ENCODE results near the gene LIPI.
A peak's percentile ranks its signal among the peaks of the same experiment; 100 is the strongest.
"Not testable (repeated sequence)": the region's sequence is repeated elsewhere in the genome, so short reads cannot be mapped to it uniquely, and the experiment has no call there.

The LIPI gene

GRCh38 chr21:14210738-14211137, at the start of gene LIPI:
LIPI (minus strand) TSS chr21:14210955; CDS start chr21:14210845, 110 bp downstream.
- DNase-seq, result no peak

- no peak for DNase-seq
Observed at GRCh38 chr21:14260174-14260764, 49.5 kb upstream of the LIPI start.

GRCh38 chr21:14259747-14260146, 49.0 kb upstream of the LIPI start:
- peak in 2 of 6 experiments; percentile 13 to 25 for DNase-seq

GRCh38 chr21:14251336-14251735, 40.6 kb upstream of the LIPI start:
- no peak for DNase-seq

GRCh38 chr21:14245711-14246110, 35.0 kb upstream of the LIPI start:
- no peak for DNase-seq

DNA sequence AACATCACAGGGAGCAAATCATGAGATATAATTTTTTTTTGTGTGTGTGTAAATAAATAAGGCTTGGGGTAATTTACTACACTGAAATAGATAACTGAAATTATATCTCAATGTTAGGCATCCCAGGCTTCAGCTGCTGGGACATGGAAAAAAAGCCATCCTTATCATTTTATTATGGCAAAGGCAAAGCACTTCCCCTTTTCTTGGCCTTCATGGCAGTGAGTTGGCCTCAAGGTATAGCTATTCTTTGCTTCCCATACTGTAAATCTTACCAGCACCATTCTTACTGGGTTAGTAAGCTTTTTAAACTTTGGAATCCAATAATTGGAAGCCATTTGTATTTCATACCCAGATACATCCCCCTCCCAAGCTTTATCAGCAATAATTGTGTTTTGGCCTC, 34.2 kb upstream of the LIPI start:
- no peak for DNase-seq

DNA sequence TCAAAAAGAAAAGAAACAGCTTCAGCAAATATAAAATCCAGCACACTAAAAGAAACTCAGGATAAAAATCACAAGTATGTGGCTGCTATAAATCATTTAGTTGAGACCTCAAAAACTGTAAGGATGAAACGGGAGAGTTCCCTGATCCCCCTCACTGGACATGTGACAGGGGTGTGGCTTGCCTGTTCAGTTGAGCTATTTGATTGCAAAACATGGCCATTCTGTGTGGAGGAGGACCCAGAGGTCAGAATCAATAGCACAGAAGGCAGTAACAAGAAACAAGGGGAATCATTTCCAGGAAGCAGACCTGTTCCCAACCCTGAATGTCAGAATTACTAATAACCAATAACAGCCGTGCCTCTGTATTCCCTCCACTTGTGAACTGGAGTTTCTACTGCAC, 33.1 kb upstream of the LIPI start:
- DNase-seq, result no peak

- DNase-seq, result no peak
Observed at GRCh38 chr21:14243461-14243860, 32.7 kb upstream of the LIPI start.

GRCh38 chr21:14241297-14241696, 30.5 kb upstream of the LIPI start:
- peak in 3 of 6 experiments; percentile 4 to 43 (median 27) for DNase-seq

DNA sequence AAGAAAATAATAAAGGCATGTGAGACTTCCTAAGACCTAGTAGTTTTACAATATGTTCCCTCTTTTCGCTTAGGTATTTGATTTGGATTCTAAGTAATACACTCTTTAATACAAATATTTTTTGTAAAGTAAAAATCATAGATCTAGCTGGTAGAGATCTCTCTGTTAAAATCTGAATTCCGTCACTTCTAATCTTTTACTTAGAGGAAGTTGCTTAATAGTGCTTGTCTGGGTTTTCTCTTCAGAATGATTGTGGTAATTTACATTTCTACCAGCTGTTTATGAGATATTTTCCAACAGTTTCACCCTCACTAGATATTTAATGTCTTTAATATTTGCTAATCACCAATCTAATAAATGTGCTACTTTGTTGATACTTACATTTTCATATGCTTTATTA, 28.5 kb upstream of the LIPI start:
- no peak for DNase-seq

- no peak for DNase-seq
Observed at GRCh38 chr21:14236180-14236579, 25.4 kb upstream of the LIPI start.

- no peak for DNase-seq
Observed at GRCh38 chr21:14235101-14235500, 24.3 kb upstream of the LIPI start.

- no peak for DNase-seq
Observed at GRCh38 chr21:14229399-14229798, 18.6 kb upstream of the LIPI start.

DNA sequence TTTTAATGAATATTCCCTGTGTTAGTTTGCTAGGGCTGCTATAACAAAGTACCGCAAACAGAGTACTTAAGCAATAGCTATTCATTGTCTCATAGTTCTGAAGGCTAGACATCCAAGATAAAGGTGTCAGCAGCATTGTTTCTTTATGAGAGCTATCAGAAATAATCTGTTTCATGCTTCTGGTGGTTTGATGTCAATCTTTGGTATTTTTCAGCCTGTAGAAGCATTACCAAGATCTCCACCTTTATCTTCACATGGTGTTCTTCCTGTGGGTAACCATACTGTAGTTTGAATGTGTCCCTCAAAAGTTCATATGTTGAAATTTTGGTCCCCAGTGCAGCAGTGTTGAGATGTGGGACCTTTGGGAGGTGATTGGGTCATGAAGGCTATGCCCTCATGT, 12.6 kb upstream of the LIPI start:
- no peak for DNase-seq

DNA sequence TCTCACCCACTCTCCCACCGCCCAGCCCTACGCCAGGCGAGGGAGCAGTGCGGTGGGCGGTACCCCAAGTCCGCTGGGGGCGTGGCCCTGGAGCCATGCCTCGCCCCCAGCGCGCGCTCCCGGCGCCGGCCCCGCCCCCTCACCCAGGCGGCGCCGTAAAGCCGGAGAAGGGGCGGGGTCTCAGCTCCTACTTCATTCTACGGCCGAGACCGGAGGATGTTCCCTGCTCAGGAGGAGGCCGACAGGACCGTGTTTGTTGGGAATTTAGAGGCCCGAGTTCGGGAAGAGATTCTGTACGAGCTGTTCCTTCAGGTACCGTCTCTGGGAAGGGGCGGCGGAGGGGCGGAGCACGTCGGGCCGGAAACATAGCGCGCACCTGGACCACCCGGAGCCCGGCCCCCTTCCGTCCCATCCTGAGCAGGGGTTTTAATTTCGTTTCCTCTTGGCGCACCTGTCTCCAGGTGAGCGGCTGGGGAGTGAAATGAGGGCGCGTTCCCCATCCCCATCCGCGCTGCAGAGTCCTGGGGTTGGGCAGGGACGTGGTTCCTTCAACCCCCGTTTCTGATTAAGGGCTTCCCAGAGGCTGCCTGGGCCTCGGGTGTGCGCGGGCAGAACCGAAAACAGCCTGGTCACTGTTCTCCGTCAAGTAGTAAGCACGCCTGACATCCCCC, 5.4 kb upstream of the LIPI start, which contains the start of gene RBM11:
Gene RBM11, plus strand, starts transcription at position 187 of the 671 bp plus-strand sequence. Its CDS starts 30 bp downstream, at position 217.
- peak; percentile 74 to 89 (median 78) for DNase-seq

DNA sequence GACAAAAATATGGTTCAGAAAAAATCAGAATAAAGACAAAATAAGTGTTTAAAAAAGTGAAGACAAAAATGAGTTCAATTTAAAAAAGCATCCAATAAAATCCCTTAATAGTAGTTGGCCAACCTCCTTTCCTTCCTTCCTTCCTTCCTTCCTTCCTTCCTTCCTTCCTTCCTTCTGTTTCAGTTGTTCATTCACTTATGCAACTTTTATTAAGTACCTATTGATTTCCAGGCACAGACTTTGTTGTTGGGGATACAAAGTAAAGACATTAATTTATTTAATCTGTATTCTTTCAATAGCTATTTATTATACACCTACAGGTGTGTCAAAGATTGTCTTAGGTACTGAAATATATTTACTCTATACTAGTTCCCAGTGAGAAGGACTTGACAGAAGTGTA, 2.4 kb upstream of the LIPI start:
- no peak for DNase-seq

- DNase-seq, result no peak
Observed at GRCh38 chr21:14206222-14206621, 4.5 kb downstream of the LIPI start.

GRCh38 chr21:14166463-14167223, 44.1 kb downstream of the LIPI start:
- DNase-seq, result not testable (repeated sequence)

DNA sequence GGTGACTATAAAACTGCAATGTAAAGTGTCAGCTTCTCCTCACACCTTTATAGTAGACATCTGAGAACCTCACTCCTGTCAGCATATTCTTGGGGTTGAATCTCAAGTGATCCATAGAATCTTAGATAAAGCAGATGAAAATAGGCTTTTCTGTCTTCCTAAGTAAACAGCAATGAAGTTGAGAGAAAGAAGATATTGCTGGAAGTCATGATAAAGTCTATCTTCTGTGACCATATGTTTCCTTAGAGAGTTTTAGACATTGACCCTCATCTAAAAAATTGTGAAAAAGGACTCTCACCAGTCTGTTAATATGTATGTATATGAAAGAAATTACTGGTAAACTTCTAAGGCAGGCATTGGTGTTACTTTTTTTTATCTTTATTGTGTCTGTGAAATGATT, 66.8 kb downstream of the LIPI start:
- DNase-seq, result no peak

- DNase-seq, result no peak
Observed at GRCh38 chr21:14124266-14124665, 86.5 kb downstream of the LIPI start.

- peak in 1 of 6 experiments; percentile 1 for DNase-seq
Observed at GRCh38 chr21:14121719-14122118, 89.0 kb downstream of the LIPI start.

DNA sequence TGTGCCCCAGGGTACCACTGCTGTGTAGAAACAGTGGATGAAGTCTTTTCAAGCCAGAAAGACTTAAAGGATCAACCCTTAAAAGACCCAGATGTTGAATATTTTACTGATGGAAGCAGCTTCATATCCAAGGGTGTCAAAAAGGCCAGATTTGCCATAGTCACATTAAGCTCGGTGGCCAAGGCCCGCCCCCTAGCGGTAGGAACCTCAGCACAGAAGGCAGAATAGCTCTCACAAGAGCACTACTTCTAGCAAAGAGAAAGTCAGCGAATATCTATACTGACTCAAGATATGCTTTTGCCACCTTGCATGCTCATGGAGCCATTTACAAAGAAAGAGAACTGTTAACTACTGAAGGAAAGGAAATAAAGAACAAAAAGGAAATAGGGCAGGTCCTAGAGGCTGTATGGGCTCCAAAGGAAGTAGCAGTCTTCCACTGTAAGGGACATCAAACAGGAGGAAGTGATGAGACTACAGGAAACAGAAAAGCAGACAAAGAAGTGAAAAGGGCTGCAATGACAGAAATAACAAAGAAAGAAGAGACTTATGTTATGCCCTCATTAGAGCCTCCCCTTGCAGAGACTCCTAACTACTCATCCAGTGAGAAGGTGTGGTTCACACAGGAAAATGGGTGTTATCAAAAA, 90.5 kb downstream of the LIPI start:
- DNase-seq, result peak in 3 of 6 experiments; percentile 5 to 18 (median 16)

DNA sequence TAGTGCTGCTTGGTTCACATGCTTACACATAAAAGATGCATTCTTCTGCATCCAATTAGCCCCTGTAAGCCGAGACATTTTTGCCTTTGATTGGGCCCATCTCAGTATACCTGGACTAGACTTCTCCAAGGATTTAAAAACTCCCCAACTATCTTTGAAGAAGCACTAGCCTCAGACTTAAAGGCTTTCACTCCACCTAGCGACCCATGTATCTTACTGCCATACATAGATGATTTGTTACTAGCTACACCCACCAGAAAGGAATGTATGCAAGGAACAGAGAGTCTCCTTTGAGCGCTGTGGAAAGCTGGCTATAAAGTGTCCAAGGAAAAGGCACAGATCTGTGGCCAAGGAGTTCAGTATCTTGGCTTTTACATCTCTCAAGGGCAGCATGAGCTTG, 91.7 kb downstream of the LIPI start:
- DNase-seq, result no peak
